Sigmoid colon (tissue), 7 donors: ENCODE data around the gene IMPA2. TPM values are rescaled to one million over a fixed set of nuclear protein-coding genes. Genes with fewer than 3 reads are reported as not detected.
A peak's percentile ranks its signal among the peaks of the same experiment; 100 is the strongest.

ENCODE experiments used
- DNase-seq: peaks from one replicate; pipeline ENCODE4 v3.0.0-alpha.2; 2019
- H3K27ac ChIP-seq, 4 donors: fragments of 200-600 bp; sonication (generic); one replicate each; pipeline ENCODE4 v1.5.1; 2016 to 2019; ENCODE audit warnings: mild to moderate bottlenecking in 1 of 4
- H3K27me3 ChIP-seq, 3 donors: fragments of 200-600 bp; sonication (generic); one replicate each; pipeline ENCODE4 v1.5.1; 2019; ENCODE audit warnings: mild to moderate bottlenecking in 1 of 3
- H3K36me3 ChIP-seq, 4 donors: fragments of 200-600 bp; sonication (generic); one replicate each; pipeline ENCODE4 v1.5.1; 2016 to 2019
- H3K4me1 ChIP-seq, 4 donors: fragments of 200-600 bp; sonication (generic); one replicate each; pipeline ENCODE4 v1.5.1; 2017 to 2019
- H3K4me3 ChIP-seq, 4 donors: fragments of 200-600 bp; sonication (generic); one replicate each; pipeline ENCODE4 v1.5.1; 2017 to 2019; ENCODE audit warnings: mild to moderate bottlenecking in 2 of 4, moderate library complexity in 1 of 4
- H3K9me3 ChIP-seq, 4 donors: fragments of 200-600 bp in 3 of 4; sonication (generic) in 3 of 4; one replicate each; pipeline versions ENCODE4 v1.5.1 to v1.6.1; 2013 to 2019
- EP300 ChIP-seq, 4 donors: sonication (generic); formaldehyde crosslinking; IDR thresholded peaks; one replicate each; pipeline ENCODE4 v1.6.1; 2017; ENCODE audit warnings: antibody characterized with exemption in 4 of 4
- POLR2A ChIP-seq, 2 donors: fragments of 450-650 bp; IDR thresholded peaks; one replicate each; pipeline ENCODE4 v1.6.1; 2016; ENCODE audit warnings: antibody characterized with exemption in 2 of 2, mild to moderate bottlenecking in 2 of 2, moderate library complexity in 2 of 2
- POLR2AphosphoS5 ChIP-seq, 4 donors: sonication (generic); formaldehyde crosslinking; IDR thresholded peaks; one replicate each; pipeline ENCODE4 v1.6.1; 2017; ENCODE audit warnings: antibody characterized with exemption in 4 of 4
- WGBS, 2 donors: extraction: QIAGEN DNeasy Blood & Tissue Kit; methylation state at CpG; one replicate each; pipeline ENCODE4 v1.1.7; 2013; 5-methylcytosine and 5-hydroxymethylcytosine counted together
- intact Hi-C: fragments of 100-400 bp; cut with DNase I; formaldehyde crosslinking; loops from one replicate; pipeline ENCODE4 v1.15.1; 2023
- polyA plus RNA-seq, 3 donors: library from polyadenylated mRNA; stranded (reverse); fragments of 200-250 nt; gene quantifications; one replicate each; pipeline ENCODE4 v1.2.3, GENCODE V29; 2013
- total RNA-seq, 4 donors: library from RNA; depleted of rRNA; stranded (reverse); fragments of >200 nt; gene quantifications; one replicate each; pipeline ENCODE4 v1.1.0, GENCODE V29; 2016
- TF ChIP-seq, protein P1 (sequence below), 4 experiments: fragments of 450-650 bp in 3 of 4; fragments of 200-600 bp in 1 of 4; IDR thresholded peaks; one replicate each; pipeline ENCODE4 v1.5.1; 2016 to 2019; ENCODE audit warnings: antibody characterized with exemption in 4 of 4, mild to moderate bottlenecking in 3 of 4, moderate library complexity in 2 of 4
- donor health status: healthy with polysubstance abuse.
- donor health status: Bipolar disorder and iron deficiency.
- donor health status: healthy.

The IMPA2 gene
- total and polyA plus RNA-seq, 7 donors: 21.3 to 138 (median 66.5) TPM

DNA sequence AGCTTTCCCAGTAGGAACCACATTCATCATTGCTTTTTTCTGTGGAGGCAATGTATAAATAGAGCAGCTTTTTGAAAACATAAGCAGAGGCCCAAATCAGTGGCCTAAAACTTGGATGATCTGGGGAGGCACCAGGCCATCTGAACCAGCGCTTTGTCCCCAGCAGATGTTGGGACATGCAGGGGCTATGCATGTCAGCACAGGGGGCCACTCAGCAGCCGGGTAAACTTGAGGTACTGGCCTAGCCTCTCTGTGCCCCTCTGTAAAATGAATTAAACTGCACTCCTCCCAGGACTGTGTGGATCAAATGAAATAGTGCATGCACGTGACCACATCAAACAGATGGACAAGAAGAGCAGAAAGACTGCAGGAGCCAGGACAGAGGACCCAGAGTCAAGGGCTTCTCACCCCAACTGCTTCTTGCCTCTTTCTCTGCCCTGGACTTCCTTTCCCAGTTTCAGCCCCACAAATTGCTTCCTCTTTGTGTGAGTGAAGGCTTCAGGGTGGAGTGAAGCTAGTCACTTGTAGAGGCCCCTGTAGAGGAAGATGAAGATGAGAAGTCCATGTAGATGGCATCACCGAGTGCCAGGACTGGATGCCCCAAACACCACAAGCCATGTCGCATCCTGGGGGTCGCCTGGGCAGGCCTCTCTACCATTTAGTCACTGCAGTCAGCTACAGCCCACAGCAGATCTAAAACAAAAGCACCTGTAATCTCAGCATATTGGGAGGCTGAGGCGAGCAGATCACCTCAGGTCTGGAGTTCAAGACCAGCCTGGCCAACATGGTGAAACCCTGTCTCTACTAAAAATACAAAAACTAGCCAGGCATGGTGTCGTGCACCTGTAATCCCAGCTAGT, 53.2 kb downstream of the IMPA2 start:
- TF ChIP-seq POLR2AphosphoS5 (IDR thresholded peaks at IDR 0.05) (no peak), POLR2A (IDR thresholded peaks at IDR 0.05) (no peak)
- Histone ChIP-seq H3K36me3 (peaks cover 0 to 12% (median 4%) of the 10 kb centered on the region in 4 donors), H3K27ac (no peak overlapping the region), H3K4me3 (no peak overlapping the region), H3K27me3 (no peaks in the 10 kb centered on the region), H3K4me1 (peaks cover 0 to 38% (median 19%) of the 10 kb centered on the region in 4 donors), H3K9me3 (no peaks in the 10 kb centered on the region)
- WGBS, 2 donors: 85 to 93% methylated on average over 8 of the region's 8 CpGs
- DNase-seq: peak; percentile 57
- intact Hi-C loops: loop anchor here (5.0 kb wide), 1 partner anchor 182 kb away; the partner anchor contains the start of gene CHMP1B

DNA sequence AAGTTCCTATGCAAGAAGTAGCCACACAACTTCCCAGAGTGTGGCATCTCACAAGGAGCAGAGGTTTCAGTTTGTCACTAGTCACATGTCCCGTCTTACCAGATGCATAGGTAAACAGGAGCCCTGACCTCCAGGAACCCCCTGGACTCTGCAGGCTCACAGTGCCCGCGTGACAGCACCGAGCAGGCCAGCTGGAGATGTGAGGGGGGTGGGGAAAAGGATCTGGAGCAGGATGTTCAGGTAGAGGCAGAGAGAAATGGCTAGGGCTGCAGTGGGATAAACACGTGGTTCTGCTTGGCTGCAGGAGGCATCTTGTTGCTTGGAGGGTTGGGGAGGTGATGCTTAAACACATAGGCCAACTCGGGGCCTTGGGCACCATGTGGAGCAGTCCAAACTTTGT, 54.2 kb downstream of the IMPA2 start:
- Histone ChIP-seq H3K4me1 (peaks cover 0 to 38% (median 19%) of the 10 kb centered on the region in 4 donors), H3K27me3 (no peaks in the 10 kb centered on the region), H3K27ac (no peak overlapping the region), H3K36me3 (peaks cover 0 to 3% (median 0%) of the 10 kb centered on the region in 4 donors), H3K4me3 (no peak overlapping the region), H3K9me3 (no peaks in the 10 kb centered on the region)
- intact Hi-C loops: loop anchor here (5.0 kb wide), 1 partner anchor 183 kb away; the partner anchor contains the start of gene CHMP1B
- no peak for TF ChIP-seq POLR2A (IDR thresholded peaks at IDR 0.05)
- TF ChIP-seq EP300 (IDR thresholded peaks at IDR 0.05): no peak
- TF ChIP-seq POLR2AphosphoS5 (IDR thresholded peaks at IDR 0.05): no peak
- TF ChIP-seq, protein P1, sequence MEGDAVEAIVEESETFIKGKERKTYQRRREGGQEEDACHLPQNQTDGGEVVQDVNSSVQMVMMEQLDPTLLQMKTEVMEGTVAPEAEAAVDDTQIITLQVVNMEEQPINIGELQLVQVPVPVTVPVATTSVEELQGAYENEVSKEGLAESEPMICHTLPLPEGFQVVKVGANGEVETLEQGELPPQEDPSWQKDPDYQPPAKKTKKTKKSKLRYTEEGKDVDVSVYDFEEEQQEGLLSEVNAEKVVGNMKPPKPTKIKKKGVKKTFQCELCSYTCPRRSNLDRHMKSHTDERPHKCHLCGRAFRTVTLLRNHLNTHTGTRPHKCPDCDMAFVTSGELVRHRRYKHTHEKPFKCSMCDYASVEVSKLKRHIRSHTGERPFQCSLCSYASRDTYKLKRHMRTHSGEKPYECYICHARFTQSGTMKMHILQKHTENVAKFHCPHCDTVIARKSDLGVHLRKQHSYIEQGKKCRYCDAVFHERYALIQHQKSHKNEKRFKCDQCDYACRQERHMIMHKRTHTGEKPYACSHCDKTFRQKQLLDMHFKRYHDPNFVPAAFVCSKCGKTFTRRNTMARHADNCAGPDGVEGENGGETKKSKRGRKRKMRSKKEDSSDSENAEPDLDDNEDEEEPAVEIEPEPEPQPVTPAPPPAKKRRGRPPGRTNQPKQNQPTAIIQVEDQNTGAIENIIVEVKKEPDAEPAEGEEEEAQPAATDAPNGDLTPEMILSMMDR (IDR thresholded peaks at IDR 0.05): no peak
- WGBS, 2 donors: 82 to 86% methylated on average over 6 of the region's 6 CpGs
- peak; percentile 48 for DNase-seq

DNA sequence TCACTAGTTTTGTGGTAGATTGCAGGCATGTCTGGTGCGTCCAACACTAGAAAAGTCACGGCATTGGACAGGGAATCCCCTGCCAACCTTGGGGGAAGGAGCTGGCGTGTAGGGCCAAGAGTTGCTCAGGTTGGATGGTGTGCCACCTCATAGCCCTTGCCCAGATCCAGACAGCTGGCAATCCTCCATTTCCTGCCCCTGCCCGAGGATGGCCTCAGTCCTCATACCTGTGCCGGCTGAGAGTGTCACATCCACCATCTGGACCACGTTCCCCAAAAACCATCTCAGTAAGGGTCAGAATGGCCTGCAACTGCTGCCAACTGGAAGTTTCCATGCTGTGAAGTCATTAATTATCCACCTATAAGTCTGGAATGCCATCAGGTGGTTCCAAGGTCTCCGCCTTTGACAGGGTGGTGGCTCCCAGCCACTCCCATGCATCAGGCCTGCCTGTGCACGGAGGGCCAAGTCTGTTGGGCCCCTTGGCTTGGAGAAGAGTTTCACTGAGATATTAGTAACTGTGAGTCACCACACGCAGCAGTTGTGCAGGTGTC, 55.0 kb downstream of the IMPA2 start:
- Histone ChIP-seq H3K27me3 (no peaks in the 10 kb centered on the region), H3K36me3 (no peaks in the 10 kb centered on the region), H3K4me3 (no peak overlapping the region), H3K27ac (no peak overlapping the region), H3K4me1 (peaks cover 0 to 32% (median 17%) of the 10 kb centered on the region in 4 donors), H3K9me3 (no peaks in the 10 kb centered on the region)
- TF ChIP-seq, protein P1 (IDR thresholded peaks at IDR 0.05): no peak
- TF ChIP-seq EP300 (IDR thresholded peaks at IDR 0.05) (no peak), POLR2AphosphoS5 (IDR thresholded peaks at IDR 0.05) (no peak), POLR2A (IDR thresholded peaks at IDR 0.05) (no peak)
- peak; percentile 52 for DNase-seq
- 72 to 76% methylated on average over 9 of the region's 9 CpGs for WGBS, 2 donors
- intact Hi-C loops: loop anchor here (5.0 kb wide), 1 partner anchor 184 kb away; the partner anchor contains the start of gene CHMP1B

DNA sequence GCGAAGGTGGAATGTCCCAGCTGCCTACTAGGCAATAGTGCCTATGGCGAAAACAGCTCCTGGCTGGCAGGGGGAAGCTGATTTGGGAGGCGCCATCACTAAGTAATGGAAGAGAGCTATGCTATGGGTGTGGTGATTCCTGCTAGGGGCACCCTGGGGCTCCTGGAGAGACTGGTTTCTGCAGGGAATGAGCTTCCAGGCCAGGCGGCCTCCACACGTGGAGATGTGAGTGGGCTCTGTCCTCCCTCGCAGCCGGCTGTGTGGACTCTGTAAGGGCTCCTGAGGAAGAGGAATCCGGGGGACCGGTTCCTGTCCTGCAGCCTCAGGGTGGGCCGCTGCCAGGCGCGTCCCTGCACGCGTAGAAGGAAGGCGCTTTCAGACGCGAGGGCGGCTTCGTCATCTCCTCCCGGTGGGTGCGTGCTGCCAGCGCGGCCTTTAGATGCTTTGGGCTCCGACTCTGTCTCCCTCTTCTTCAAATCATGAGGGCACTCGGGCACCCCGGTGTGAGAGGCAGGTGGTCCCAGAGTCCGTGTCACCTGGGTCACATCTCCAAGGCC, 56.9 kb downstream of the IMPA2 start:
- peak; percentile 76 for DNase-seq
- Histone ChIP-seq H3K4me1 (peaks cover 0 to 14% (median 9%) of the 10 kb centered on the region in 4 donors), H3K9me3 (no peaks in the 10 kb centered on the region), H3K4me3 (peak overlapping the region; percentile 31 to 67 (median 52)), H3K27ac (peak overlapping the region in 2 of 4 donors; percentile 35 to 54), H3K27me3 (no peaks in the 10 kb centered on the region), H3K36me3 (no peaks in the 10 kb centered on the region)
- intact Hi-C loops: loop anchor here (2.0 to 5.0 kb wide), 3 partner anchors 23 to 186 kb away; partner anchors contain the start of gene CHMP1B
- TF ChIP-seq, protein P1 (IDR thresholded peaks at IDR 0.05): no peak
- TF ChIP-seq POLR2AphosphoS5 (IDR thresholded peaks at IDR 0.05) (no peak), EP300 (IDR thresholded peaks at IDR 0.05) (no peak), POLR2A (IDR thresholded peaks at IDR 0.05) (no peak)
- WGBS, 2 donors: 19 to 24% methylated on average over 27 of the region's 27 CpGs
